GM19463 (cell line): ENCODE measurements around the gene EVI5L.

Source experiments
- ATAC-seq: cut with Tn5 transposase; IDR thresholded peaks from one replicate; pipeline ENCODE4 v1.9.1; 2021; ENCODE audit warnings: mild to moderate bottlenecking, moderate library complexity; ENCODE audit not compliant: unreplicated experiment

The EVI5L gene

GRCh38 chr19:7894612-7895309 is 64.7 kb downstream of the EVI5L start:
- no peak for ATAC-seq

- ATAC-seq: no peak
These were observed 65.5 kb downstream of the EVI5L start for GRCh38 chr19:7895565-7895964.

- no peak for ATAC-seq
These were observed 67.3 kb downstream of the EVI5L start for GRCh38 chr19:7897292-7897691.

- no peak for ATAC-seq
These were observed 68.9 kb downstream of the EVI5L start for GRCh38 chr19:7898967-7899366.

GRCh38 chr19:7899751-7900378 is 69.8 kb downstream of the EVI5L start:
- ATAC-seq: no peak

- no peak for ATAC-seq
These were observed 70.4 kb downstream of the EVI5L start for GRCh38 chr19:7900401-7900870.

GRCh38 chr19:7900931-7901330 is 70.9 kb downstream of the EVI5L start:
- no peak for ATAC-seq

GRCh38 chr19:7901337-7901736 is 71.3 kb downstream of the EVI5L start:
- no peak for ATAC-seq

- ATAC-seq: no peak
These were observed 72.8 kb downstream of the EVI5L start for GRCh38 chr19:7902796-7903243.

- peak; percentile 91 for ATAC-seq
These were observed 73.4 kb downstream of the EVI5L start, which contains the start of gene MAP2K7 for GRCh38 chr19:7903244-7904073. TSS of gene MAP2K7 (plus strand) at chr19:7903877. CDS start at chr19:7903945, 68 bp downstream.

GRCh38 chr19:7904074-7905020 is 74.3 kb downstream of the EVI5L start:
- ATAC-seq: peak; percentile 13

GRCh38 chr19:7905268-7905667 is 75.2 kb downstream of the EVI5L start:
- no peak for ATAC-seq

GRCh38 chr19:7905859-7906258 is 75.8 kb downstream of the EVI5L start:
- no peak for ATAC-seq

GRCh38 chr19:7907122-7907521 is 77.1 kb downstream of the EVI5L start:
- no peak for ATAC-seq

- ATAC-seq: no peak
These were observed 77.5 kb downstream of the EVI5L start for GRCh38 chr19:7907544-7907943.

- ATAC-seq: no peak
These were observed 78.2 kb downstream of the EVI5L start for GRCh38 chr19:7908078-7908699.

- ATAC-seq: no peak
These were observed 78.9 kb downstream of the EVI5L start for GRCh38 chr19:7908742-7909461.

GRCh38 chr19:7909471-7910067 is 79.6 kb downstream of the EVI5L start:
- no peak for ATAC-seq
